NCI-H2196 (cell line): ENCODE data around the gene SPACA4.
"Not testable (repeated sequence)": the region's sequence is repeated elsewhere in the genome, so short reads cannot be mapped to it uniquely, and the experiment has no call there.

Source experiments
- DNase-seq: peaks from one replicate; lab custom pipeline; 2025; ENCODE audit not compliant: unreplicated experiment; lab: John Stamatoyannopoulos, UW

Gene SPACA4

DNA sequence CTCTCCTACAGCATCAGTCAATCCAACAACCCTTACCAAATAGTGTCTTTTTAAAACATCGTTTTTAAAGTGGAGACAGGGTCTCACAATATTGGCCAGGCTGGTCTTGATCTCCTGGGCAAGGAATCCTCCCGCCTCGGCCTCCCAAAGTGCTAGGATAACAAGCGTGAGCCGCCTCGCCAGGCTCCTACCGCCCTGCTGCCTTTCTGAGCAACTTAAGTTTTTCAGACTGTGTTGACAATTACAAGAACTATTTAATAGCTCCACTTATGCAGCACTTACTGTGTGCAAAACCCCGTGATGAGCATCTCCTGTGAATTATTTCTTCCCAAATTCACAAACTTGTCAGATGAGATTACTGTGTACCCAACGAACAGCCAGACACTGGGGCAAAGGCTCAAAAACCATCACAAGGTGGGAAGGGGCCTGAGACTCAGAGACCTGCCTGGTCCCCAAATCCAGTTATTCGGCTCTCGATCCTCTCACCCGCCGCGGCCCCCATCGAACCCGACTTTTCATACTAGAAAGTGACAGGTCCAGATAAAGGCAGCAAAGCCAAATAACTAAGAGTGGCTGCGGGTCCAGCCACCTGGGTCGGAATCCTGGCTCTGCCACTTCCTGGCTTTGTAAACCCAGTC is 11.9 kb downstream of the SPACA4 start:
- no peak for DNase-seq

- DNase-seq: peak; percentile 100
Observed at GRCh38 chr19:48618916-48619691, 12.6 kb downstream of the SPACA4 start, which contains the start of the genes RPL18 and SPHK2. Gene RPL18 (minus strand): TSS chr19:48619178. CDS start chr19:48619143, 35 bp downstream. Gene SPHK2 (plus strand): TSS chr19:48619506. CDS start chr19:48620515, 1,009 bp downstream.

GRCh38 chr19:48619692-48620585 is 13.4 kb downstream of the SPACA4 start:
- no peak for DNase-seq

GRCh38 chr19:48623556-48624066 is 17.1 kb downstream of the SPACA4 start:
- no peak for DNase-seq

DNA sequence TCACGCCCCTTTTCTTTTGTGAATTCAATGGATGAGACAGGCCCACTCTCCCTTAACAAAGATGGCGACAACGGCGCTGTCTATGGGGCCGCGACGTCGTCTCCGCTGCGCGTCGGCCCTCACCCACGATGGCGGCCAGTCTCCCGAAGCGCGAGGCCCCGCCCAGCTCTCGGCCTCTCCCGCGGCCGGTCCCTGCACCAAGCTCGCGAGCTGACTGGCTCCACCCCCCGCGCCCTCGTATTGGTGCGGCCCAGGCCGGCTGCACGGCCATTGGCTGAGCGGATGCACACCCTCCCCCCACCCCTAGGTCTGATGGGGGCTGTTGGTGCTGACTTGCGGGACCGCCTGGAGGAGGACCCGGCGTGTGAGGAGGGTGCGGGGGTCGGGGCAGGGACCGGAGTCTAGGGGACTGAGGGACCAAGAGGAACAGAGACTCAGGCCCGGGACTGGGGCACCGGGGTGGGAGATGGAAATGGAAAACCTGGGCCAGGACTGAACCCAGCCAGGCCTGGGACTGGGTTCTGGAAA is 17.6 kb downstream of the SPACA4 start:
- DNase-seq: peak; percentile 98

- DNase-seq: no peak
Observed at GRCh38 chr19:48624791-48625723, 18.5 kb downstream of the SPACA4 start.

- no peak for DNase-seq
Observed at GRCh38 chr19:48625891-48626327, 19.4 kb downstream of the SPACA4 start.

DNA sequence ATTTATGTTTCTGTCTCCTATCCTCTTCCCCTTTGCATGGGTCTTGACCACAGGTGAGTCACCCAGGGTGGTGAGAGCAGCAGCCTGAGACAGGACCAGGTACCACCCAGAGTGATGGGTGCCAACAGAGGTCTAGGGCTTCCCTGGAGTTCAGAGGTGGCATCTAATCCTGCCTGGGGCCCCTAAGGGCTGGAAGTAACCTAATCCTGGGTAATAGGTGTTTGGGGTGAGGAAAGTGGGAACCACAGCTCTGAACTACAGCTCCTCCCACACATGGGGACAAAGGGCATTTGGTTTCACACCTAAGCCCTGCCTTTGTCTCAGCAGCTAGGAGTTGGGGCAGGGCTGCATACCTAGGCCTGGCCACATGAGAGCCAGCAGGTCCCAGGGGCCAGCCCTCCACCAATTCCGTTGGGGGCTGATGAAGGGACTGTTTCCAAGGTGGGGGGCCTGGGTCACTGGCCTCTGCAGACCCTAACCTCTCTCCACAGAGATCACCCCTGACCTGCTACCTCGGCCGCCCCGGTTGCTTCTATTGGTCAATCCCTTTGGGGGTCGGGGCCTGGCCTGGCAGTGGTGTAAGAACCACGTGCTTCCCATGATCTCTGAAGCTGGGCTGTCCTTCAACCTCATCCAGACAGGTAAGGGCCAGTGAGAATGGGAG is 20.8 kb downstream of the SPACA4 start:
- DNase-seq: no peak

DNA sequence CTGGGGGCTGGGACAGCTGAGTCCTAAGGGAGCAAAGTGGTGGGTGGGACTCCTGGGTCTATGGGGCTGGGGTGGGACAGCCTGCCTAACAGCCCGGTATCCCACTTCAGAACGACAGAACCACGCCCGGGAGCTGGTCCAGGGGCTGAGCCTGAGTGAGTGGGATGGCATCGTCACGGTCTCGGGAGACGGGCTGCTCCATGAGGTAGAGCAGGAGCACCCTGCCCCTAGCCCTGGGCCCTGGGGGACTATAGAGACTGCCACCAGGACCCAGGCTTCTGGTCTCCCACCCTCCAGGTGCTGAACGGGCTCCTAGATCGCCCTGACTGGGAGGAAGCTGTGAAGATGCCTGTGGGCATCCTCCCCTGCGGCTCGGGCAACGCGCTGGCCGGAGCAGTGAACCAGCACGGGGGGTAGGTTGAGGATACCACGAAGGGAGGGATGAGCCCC is 21.3 kb downstream of the SPACA4 start:
- DNase-seq: no peak

GRCh38 chr19:48628486-48629296 is 22.1 kb downstream of the SPACA4 start:
- DNase-seq: no peak

- no peak for DNase-seq
Observed at GRCh38 chr19:48629297-48629598, 22.7 kb downstream of the SPACA4 start.

GRCh38 chr19:48629599-48630295 is 23.2 kb downstream of the SPACA4 start:
- no peak for DNase-seq

DNA sequence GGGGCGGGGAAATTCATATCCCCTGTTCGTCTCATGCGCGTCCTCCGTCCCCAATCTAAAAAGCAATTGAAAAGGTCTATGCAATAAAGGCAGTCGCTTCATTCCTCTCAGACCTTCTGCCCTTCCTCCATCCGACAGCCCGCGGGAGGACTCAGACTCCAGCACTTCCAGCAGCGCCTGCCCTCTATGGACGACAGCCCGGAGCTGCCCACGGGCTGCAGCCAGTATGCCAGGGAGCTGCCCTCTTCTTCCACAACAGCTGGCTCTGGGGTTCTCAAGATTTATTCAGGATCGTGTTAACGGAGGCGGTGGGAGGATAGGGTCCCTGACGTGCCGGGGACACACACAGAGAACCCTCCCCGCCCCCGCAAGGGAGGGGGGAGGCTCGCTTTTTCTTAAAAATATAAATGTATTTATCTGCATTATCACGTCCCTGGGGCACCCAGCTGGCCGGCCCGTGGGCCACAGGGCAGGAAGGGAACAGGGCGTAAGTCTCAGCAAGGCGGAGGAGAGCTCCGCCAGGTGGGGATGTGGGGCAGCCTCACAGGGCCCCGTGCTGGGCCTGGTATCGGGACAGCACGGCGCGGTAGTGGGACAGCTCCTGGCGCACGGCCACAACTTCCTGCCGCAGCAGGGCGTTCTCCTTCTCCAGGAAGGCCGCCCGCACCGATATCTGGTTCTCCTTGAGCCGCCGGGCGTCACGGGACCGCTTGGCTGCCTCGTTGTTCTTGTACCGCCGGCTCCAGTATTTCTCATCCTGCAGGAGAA is 23.9 kb downstream of the SPACA4 start:
- DNase-seq: no peak

- peak; percentile 54 for DNase-seq
Observed at GRCh38 chr19:48631225-48631624, 24.7 kb downstream of the SPACA4 start.

- DNase-seq: not testable (repeated sequence)
Observed at GRCh38 chr19:48632286-48632685, 25.7 kb downstream of the SPACA4 start.

DNA sequence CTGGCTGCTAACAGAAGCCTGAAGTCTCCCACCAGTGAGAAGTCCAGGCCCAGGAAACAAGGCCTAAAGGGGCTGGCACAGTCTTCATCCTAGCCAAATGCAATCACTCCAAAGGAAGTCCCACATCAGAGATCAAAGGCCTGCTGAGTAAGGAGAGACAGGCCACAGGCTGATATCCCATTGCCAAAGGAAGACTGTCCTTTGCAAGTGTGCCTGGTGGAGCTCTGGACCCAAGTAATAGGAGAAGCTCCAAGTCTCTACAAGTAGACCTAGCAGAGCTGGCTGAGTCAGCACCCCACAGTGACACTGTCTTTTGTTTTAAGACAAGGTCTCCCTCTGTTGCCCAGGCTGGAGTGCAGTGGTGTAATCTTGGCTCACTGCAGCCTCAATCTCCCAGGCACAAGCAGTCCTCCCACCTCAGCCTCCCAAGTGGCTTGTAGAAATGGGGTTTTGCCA is 26.2 kb downstream of the SPACA4 start:
- DNase-seq: peak; percentile 26
